WTC11 (cell line): ENCODE data around the gene GCSAML. TPM values are rescaled to one million over a fixed set of nuclear protein-coding genes. Genes with fewer than 3 reads are reported as not detected.

ENCODE experiments used
- ATAC-seq: fragments of 200-7000 bp; cut with Tn5 transposase; 2 replicates; pipeline ENCODE4 v1.10.0; 2021; ENCODE audit warnings: mild to moderate bottlenecking, moderate library complexity
- CTCF ChIA-PET: fragments of 300-600 bp; sonication (Branson Sonifier 250); formaldehyde crosslinking; loops from one replicate; lab custom pipeline; 2021; ENCODE audit warnings: antibody characterized with exemption; lab: Charles Lee
- POLR2A ChIA-PET: fragments of 350-600 bp; sonication (Branson Sonifier 250); formaldehyde crosslinking; loops from one replicate; lab custom pipeline; 2021; ENCODE audit warnings: antibody characterized with exemption; lab: Charles Lee
- DNase-seq: peaks from one replicate; pipeline ENCODE4 v3.0.0; 2021; ENCODE audit warnings: low spot score
- H3K27ac Mint-ChIP-seq: 2 replicates; pipeline ENCODE4 v1.8.0; 2021; ENCODE audit warnings: mixed read lengths
- H3K27me3 Mint-ChIP-seq: 2 replicates; pipeline ENCODE4 v1.8.0; 2021; ENCODE audit warnings: low read depth, mild to moderate bottlenecking, moderate library complexity, mixed read lengths
- H3K36me3 Mint-ChIP-seq: 2 replicates; pipeline ENCODE4 v1.8.0; 2021; ENCODE audit warnings: mixed read lengths
- H3K4me1 Mint-ChIP-seq: 2 replicates; pipeline ENCODE4 v1.8.0; 2022; ENCODE audit warnings: mixed read lengths
- H3K4me3 Mint-ChIP-seq: 2 replicates; pipeline ENCODE4 v1.8.0; 2021; ENCODE audit warnings: mild to moderate bottlenecking, moderate library complexity, mixed read lengths
- H3K9me3 Mint-ChIP-seq: 2 replicates; pipeline ENCODE4 v1.8.0; 2021; ENCODE audit warnings: mixed read lengths
- ATF6 ChIP-seq: sonication (generic); formaldehyde crosslinking; IDR thresholded peaks from 2 replicates; pipeline ENCODE4 v1.8.1; 2023; ENCODE audit warnings: mild to moderate bottlenecking, missing genetic modification reagents
- CREB1 ChIP-seq: sonication (generic); formaldehyde crosslinking; IDR thresholded peaks from 2 replicates; pipeline ENCODE4 v1.8.0; 2023; ENCODE audit warnings: mild to moderate bottlenecking, missing genetic modification reagents
- CTCF ChIP-seq: fragments of 200-600 bp; IDR thresholded peaks from 2 replicates; pipeline ENCODE4 v1.8.0; 2022; ENCODE audit warnings: antibody characterized with exemption
- E2F4 ChIP-seq: sonication (generic); formaldehyde crosslinking; IDR thresholded peaks from 2 replicates; pipeline ENCODE4 v1.8.1; 2022; ENCODE audit warnings: low read depth, mild to moderate bottlenecking, moderate library complexity, missing genetic modification reagents, borderline replicate concordance
- GRHL2 ChIP-seq: fragments of 250-450 bp; sonication (Bioruptor Pico); IDR thresholded peaks from 2 replicates; pipeline ENCODE4 v1.8.0; 2022; ENCODE audit warnings: mild to moderate bottlenecking, moderate library complexity; ENCODE audit not compliant: insufficient replicate concordance, severe bottlenecking
- MXD4 ChIP-seq: fragments of 250-450 bp; sonication (Bioruptor Pico); IDR thresholded peaks from 2 replicates; pipeline ENCODE4 v1.8.0; 2021; ENCODE audit warnings: mild to moderate bottlenecking, moderate library complexity, borderline replicate concordance
- MYBL2 ChIP-seq: sonication (generic); formaldehyde crosslinking; IDR thresholded peaks from 2 replicates; pipeline ENCODE4 v1.8.1; 2023; ENCODE audit warnings: mild to moderate bottlenecking, moderate library complexity, missing genetic modification reagents
- NR2C2 ChIP-seq: sonication (generic); formaldehyde crosslinking; IDR thresholded peaks from 2 replicates; pipeline ENCODE4 v1.8.0; 2022; ENCODE audit warnings: mild to moderate bottlenecking, missing genetic modification reagents
- NR3C1 ChIP-seq: sonication (generic); formaldehyde crosslinking; conservative IDR thresholded peaks from 2 replicates; pipeline ENCODE4 v1.8.1; 2023; ENCODE audit warnings: low read depth, mild to moderate bottlenecking, missing genetic modification reagents
- OVOL2 ChIP-seq: fragments of 250-450 bp; sonication (Bioruptor Pico); IDR thresholded peaks from 2 replicates; pipeline ENCODE4 v1.9.0; 2021; ENCODE audit warnings: mild to moderate bottlenecking, borderline replicate concordance
- SMAD4 ChIP-seq: sonication (generic); formaldehyde crosslinking; IDR thresholded peaks from 2 replicates; pipeline ENCODE4 v1.8.0; 2022; ENCODE audit warnings: mild to moderate bottlenecking, missing genetic modification reagents
- SOX15 ChIP-seq: fragments of 250-450 bp; sonication (Bioruptor Pico); IDR thresholded peaks from 2 replicates; pipeline ENCODE4 v1.9.0; 2021; ENCODE audit warnings: mild to moderate bottlenecking
- TEAD1 ChIP-seq: sonication (generic); formaldehyde crosslinking; IDR thresholded peaks from 2 replicates; pipeline ENCODE4 v1.8.0; 2022; ENCODE audit warnings: mild to moderate bottlenecking, missing genetic modification reagents
- ZNF281 ChIP-seq: sonication (generic); formaldehyde crosslinking; IDR thresholded peaks from 2 replicates; pipeline ENCODE4 v1.8.0; 2023; ENCODE audit warnings: mild to moderate bottlenecking, missing genetic modification reagents
- ZNF317 ChIP-seq: sonication (generic); formaldehyde crosslinking; IDR thresholded peaks from 2 replicates; pipeline ENCODE4 v1.8.1; 2023; ENCODE audit warnings: low read depth, mild to moderate bottlenecking, moderate library complexity, missing genetic modification reagents, borderline replicate concordance
- total RNA-seq: library from RNA; stranded (reverse); gene quantifications from 3 replicates; pipeline ENCODE4 v1.2.3, GENCODE V29; 2021
- TF ChIP-seq, protein P1 (sequence below): sonication (generic); formaldehyde crosslinking; IDR thresholded peaks from 2 replicates; pipeline ENCODE4 v1.8.0; 2023; ENCODE audit warnings: missing genetic modification reagents
- TF ChIP-seq, protein P2 (sequence below): sonication (generic); formaldehyde crosslinking; IDR thresholded peaks from 2 replicates; pipeline ENCODE4 v1.8.1; 2023; ENCODE audit warnings: mild to moderate bottlenecking, missing genetic modification reagents, borderline replicate concordance
- TF ChIP-seq, protein P3 (sequence below): sonication (generic); formaldehyde crosslinking; IDR thresholded peaks from 2 replicates; pipeline ENCODE4 v1.8.0; 2022; ENCODE audit warnings: mild to moderate bottlenecking, missing genetic modification reagents

GCSAML gene
- total RNA-seq, 1 experiment from 2014 or later: not detected

DNA sequence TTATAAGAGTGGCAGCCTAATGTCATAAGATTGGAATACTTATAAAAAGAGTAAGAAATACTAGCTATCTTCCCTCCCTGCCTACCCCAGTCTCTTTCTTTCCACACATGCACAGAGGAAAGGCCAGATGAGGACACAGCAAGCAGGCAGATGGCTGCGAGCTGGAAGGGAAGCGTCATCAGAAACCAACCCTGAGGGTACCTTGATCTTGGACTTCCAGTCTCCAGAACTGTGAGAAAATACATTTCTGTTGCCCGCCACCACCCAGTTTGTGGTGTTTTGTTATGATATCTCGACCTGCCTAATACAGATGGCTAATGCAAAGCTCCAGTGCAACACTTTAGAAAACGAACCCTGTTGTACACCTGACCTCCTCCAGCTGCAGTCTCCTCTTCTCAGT lies 10.4 kb upstream of the GCSAML start:
- Mint-ChIP-seq H3K4me3 (no peak overlapping the region), H3K27me3 (no peaks in the 10 kb centered on the region), H3K4me1 (peaks cover 3% of the 10 kb centered on the region), H3K9me3 (no peaks in the 10 kb centered on the region), H3K27ac (no peak overlapping the region), H3K36me3 (no peaks in the 10 kb centered on the region)
- DNase-seq (no peak), ATAC-seq (no peak)
- TF ChIP-seq CTCF (no peak), SMAD4 (CRISPR knock-in tag) (no peak), SOX15 (CRISPR knock-in tag) (no peak), MXD4 (CRISPR knock-in tag) (no peak), ZNF317 (CRISPR knock-in tag) (no peak), E2F4 (CRISPR knock-in tag) (no peak), GRHL2 (CRISPR knock-in tag) (no peak), CREB1 (no peak), NR2C2 (CRISPR knock-in tag) (no peak), TEAD1 (CRISPR knock-in tag) (no peak), OVOL2 (CRISPR knock-in tag) (no peak), NR3C1 (CRISPR knock-in tag) (no peak), ZNF281 (no peak), MYBL2 (CRISPR knock-in tag) (no peak), ATF6 (no peak)
- TF ChIP-seq, protein P1, sequence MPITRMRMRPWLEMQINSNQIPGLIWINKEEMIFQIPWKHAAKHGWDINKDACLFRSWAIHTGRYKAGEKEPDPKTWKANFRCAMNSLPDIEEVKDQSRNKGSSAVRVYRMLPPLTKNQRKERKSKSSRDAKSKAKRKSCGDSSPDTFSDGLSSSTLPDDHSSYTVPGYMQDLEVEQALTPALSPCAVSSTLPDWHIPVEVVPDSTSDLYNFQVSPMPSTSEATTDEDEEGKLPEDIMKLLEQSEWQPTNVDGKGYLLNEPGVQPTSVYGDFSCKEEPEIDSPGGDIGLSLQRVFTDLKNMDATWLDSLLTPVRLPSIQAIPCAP (CRISPR knock-in tag): no peak
- TF ChIP-seq, protein P2, sequence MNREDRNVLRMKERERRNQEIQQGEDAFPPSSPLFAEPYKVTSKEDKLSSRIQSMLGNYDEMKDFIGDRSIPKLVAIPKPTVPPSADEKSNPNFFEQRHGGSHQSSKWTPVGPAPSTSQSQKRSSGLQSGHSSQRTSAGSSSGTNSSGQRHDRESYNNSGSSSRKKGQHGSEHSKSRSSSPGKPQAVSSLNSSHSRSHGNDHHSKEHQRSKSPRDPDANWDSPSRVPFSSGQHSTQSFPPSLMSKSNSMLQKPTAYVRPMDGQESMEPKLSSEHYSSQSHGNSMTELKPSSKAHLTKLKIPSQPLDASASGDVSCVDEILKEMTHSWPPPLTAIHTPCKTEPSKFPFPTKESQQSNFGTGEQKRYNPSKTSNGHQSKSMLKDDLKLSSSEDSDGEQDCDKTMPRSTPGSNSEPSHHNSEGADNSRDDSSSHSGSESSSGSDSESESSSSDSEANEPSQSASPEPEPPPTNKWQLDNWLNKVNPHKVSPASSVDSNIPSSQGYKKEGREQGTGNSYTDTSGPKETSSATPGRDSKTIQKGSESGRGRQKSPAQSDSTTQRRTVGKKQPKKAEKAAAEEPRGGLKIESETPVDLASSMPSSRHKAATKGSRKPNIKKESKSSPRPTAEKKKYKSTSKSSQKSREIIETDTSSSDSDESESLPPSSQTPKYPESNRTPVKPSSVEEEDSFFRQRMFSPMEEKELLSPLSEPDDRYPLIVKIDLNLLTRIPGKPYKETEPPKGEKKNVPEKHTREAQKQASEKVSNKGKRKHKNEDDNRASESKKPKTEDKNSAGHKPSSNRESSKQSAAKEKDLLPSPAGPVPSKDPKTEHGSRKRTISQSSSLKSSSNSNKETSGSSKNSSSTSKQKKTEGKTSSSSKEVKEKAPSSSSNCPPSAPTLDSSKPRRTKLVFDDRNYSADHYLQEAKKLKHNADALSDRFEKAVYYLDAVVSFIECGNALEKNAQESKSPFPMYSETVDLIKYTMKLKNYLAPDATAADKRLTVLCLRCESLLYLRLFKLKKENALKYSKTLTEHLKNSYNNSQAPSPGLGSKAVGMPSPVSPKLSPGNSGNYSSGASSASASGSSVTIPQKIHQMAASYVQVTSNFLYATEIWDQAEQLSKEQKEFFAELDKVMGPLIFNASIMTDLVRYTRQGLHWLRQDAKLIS: no peak
- TF ChIP-seq, protein P3, sequence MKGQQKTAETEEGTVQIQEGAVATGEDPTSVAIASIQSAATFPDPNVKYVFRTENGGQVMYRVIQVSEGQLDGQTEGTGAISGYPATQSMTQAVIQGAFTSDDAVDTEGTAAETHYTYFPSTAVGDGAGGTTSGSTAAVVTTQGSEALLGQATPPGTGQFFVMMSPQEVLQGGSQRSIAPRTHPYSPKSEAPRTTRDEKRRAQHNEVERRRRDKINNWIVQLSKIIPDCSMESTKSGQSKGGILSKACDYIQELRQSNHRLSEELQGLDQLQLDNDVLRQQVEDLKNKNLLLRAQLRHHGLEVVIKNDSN (CRISPR knock-in tag): no peak
- ChIA-PET CTCF (interaction anchor here (0.6 kb wide), 1 partner anchor 9 kb away, joined by 5 read pairs; no protein-coding TSS in a partner anchor), POLR2A (no interaction called here)
